Raji (cell line): ENCODE data around the gene FARS2.

ENCODE experiments used
- POLR2A ChIP-seq: IDR thresholded peaks from 2 replicates; pipeline ENCODE4 v1.6.1; 2011; ENCODE audit warnings: low read depth, low read length, control low read depth; ENCODE audit not compliant: insufficient read depth

Gene FARS2

GRCh38 chr6:5671601-5672559 lies 410.6 kb downstream of the FARS2 start:
- no peak for TF ChIP-seq POLR2A

- no peak for TF ChIP-seq POLR2A
These were observed 411.3 kb downstream of the FARS2 start for GRCh38 chr6:5672581-5673011.

GRCh38 chr6:5673019-5673790 lies 411.9 kb downstream of the FARS2 start:
- no peak for TF ChIP-seq POLR2A

GRCh38 chr6:5674141-5674540 lies 412.8 kb downstream of the FARS2 start:
- no peak for TF ChIP-seq POLR2A

GRCh38 chr6:5674721-5675120 lies 413.4 kb downstream of the FARS2 start:
- TF ChIP-seq POLR2A = no peak

GRCh38 chr6:5676701-5677100 lies 415.4 kb downstream of the FARS2 start:
- no peak for TF ChIP-seq POLR2A

- no peak for TF ChIP-seq POLR2A
These were observed 416.1 kb downstream of the FARS2 start for GRCh38 chr6:5677219-5678000.

GRCh38 chr6:5679270-5679669 lies 418.0 kb downstream of the FARS2 start:
- TF ChIP-seq POLR2A = no peak

GRCh38 chr6:5679691-5680090 lies 418.4 kb downstream of the FARS2 start:
- no peak for TF ChIP-seq POLR2A

GRCh38 chr6:5680095-5680494 lies 418.8 kb downstream of the FARS2 start:
- no peak for TF ChIP-seq POLR2A

GRCh38 chr6:5681480-5681879 lies 420.2 kb downstream of the FARS2 start:
- TF ChIP-seq POLR2A = no peak

GRCh38 chr6:5682530-5682929 lies 421.2 kb downstream of the FARS2 start:
- TF ChIP-seq POLR2A = no peak

GRCh38 chr6:5684320-5685053 lies 423.2 kb downstream of the FARS2 start:
- no peak for TF ChIP-seq POLR2A
